ENCODE data around the gene DNASE2. TPM values are rescaled to one million over a fixed set of nuclear protein-coding genes. Genes with fewer than 3 reads are reported as not detected.

DNASE2 gene
- total and polyA plus RNA-seq, 2 donors from 2014 or later, result 34.7 to 50.9 TPM

- Histone ChIP-seq H3K4me3 (ENCODE audit: low read length in 3 of 3) (no peak overlapping the region), H3K27ac (ENCODE audit: low read depth in 2 of 2, low read length in 2 of 2) (no peak overlapping the region), H3K4me1 (ENCODE audit: control insufficient read depth in 2 of 3, insufficient read depth in 2 of 3, low read depth in 1 of 3, low read length in 3 of 3) (peaks cover 0 to 5% (median 0%) of the 10 kb centered on the region in 3 donors), H3K9ac (ENCODE audit: low read length in 3 of 3) (no peak overlapping the region), H3K9me3 (ENCODE audit: control insufficient read depth in 2 of 3, insufficient read depth in 1 of 3, low read length in 3 of 3) (no peaks in the 10 kb centered on the region), H3K27me3 (ENCODE audit: control insufficient read depth, insufficient read depth, low read length) (peaks cover 45% of the 10 kb centered on the region), H3K36me3 (ENCODE audit: control insufficient read depth in 2 of 3, insufficient read depth in 3 of 3, low read length in 3 of 3) (no peaks in the 10 kb centered on the region)
- no peak for DNase-seq
- TF ChIP-seq, protein P1, sequence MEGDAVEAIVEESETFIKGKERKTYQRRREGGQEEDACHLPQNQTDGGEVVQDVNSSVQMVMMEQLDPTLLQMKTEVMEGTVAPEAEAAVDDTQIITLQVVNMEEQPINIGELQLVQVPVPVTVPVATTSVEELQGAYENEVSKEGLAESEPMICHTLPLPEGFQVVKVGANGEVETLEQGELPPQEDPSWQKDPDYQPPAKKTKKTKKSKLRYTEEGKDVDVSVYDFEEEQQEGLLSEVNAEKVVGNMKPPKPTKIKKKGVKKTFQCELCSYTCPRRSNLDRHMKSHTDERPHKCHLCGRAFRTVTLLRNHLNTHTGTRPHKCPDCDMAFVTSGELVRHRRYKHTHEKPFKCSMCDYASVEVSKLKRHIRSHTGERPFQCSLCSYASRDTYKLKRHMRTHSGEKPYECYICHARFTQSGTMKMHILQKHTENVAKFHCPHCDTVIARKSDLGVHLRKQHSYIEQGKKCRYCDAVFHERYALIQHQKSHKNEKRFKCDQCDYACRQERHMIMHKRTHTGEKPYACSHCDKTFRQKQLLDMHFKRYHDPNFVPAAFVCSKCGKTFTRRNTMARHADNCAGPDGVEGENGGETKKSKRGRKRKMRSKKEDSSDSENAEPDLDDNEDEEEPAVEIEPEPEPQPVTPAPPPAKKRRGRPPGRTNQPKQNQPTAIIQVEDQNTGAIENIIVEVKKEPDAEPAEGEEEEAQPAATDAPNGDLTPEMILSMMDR (IDR thresholded peaks at IDR 0.05; ENCODE audit: borderline replicate concordance, extremely low read depth, insufficient read depth), result no peak
- intact Hi-C loops (cut with DNase I), result no loop called here
- no peak for FAIRE-seq
Observed at GRCh38 chr19:12837225-12837624, 44.0 kb downstream of the DNASE2 start.

- DNase-seq (no peak), FAIRE-seq (no peak)
- H3K4me1 ChIP-seq (ENCODE audit: control insufficient read depth in 2 of 3, insufficient read depth in 2 of 3, low read depth in 1 of 3, low read length in 3 of 3), result peaks cover 0 to 5% (median 0%) of the 10 kb centered on the region in 3 donors
- H3K27me3 ChIP-seq (ENCODE audit: control insufficient read depth, insufficient read depth, low read length), result peaks cover 45% of the 10 kb centered on the region
- no peak overlapping the region for H3K27ac ChIP-seq (ENCODE audit: low read depth in 2 of 2, low read length in 2 of 2)
- no peaks in the 10 kb centered on the region for H3K9me3 ChIP-seq (ENCODE audit: control insufficient read depth in 2 of 3, insufficient read depth in 1 of 3, low read length in 3 of 3)
- no peak overlapping the region for H3K4me3 ChIP-seq (ENCODE audit: low read length in 3 of 3)
- intact Hi-C loops (cut with DNase I), result no loop called here
- TF ChIP-seq, protein P1 (IDR thresholded peaks at IDR 0.05; ENCODE audit: borderline replicate concordance, extremely low read depth, insufficient read depth), result no peak
- no peak overlapping the region for H3K9ac ChIP-seq (ENCODE audit: low read length in 3 of 3)
- no peaks in the 10 kb centered on the region for H3K36me3 ChIP-seq (ENCODE audit: control insufficient read depth in 2 of 3, insufficient read depth in 3 of 3, low read length in 3 of 3)
Observed at GRCh38 chr19:12836529-12836863, 44.8 kb downstream of the DNASE2 start.

GRCh38 chr19:12834976-12835757 is 46.1 kb downstream of the DNASE2 start:
- Histone ChIP-seq H3K4me3 (ENCODE audit: low read length in 3 of 3) (no peak overlapping the region), H3K36me3 (ENCODE audit: control insufficient read depth in 2 of 3, insufficient read depth in 3 of 3, low read length in 3 of 3) (no peaks in the 10 kb centered on the region), H3K9me3 (ENCODE audit: control insufficient read depth in 2 of 3, insufficient read depth in 1 of 3, low read length in 3 of 3) (no peaks in the 10 kb centered on the region), H3K4me1 (ENCODE audit: control insufficient read depth in 2 of 3, insufficient read depth in 2 of 3, low read depth in 1 of 3, low read length in 3 of 3) (peaks cover 0 to 5% (median 0%) of the 10 kb centered on the region in 3 donors), H3K27ac (ENCODE audit: low read depth in 2 of 2, low read length in 2 of 2) (no peak overlapping the region), H3K27me3 (ENCODE audit: control insufficient read depth, insufficient read depth, low read length) (peaks cover 45% of the 10 kb centered on the region), H3K9ac (ENCODE audit: low read length in 3 of 3) (no peak overlapping the region)
- FAIRE-seq (no peak), DNase-seq (peak in 3 of 5 donors; percentile 17 to 65 (median 47))
- intact Hi-C loops (cut with DNase I), result no loop called here
- TF ChIP-seq, protein P1 (IDR thresholded peaks at IDR 0.05; ENCODE audit: borderline replicate concordance, extremely low read depth, insufficient read depth), result no peak
